Transverse colon (tissue), 3 donors: ENCODE data around the gene CACFD1.

Experiments used
- POLR2A ChIP-seq: fragments of 450-650 bp; IDR thresholded peaks from one replicate; pipeline ENCODE4 v1.6.1; 2016; ENCODE audit warnings: antibody characterized with exemption, mild to moderate bottlenecking, moderate library complexity
- TF ChIP-seq, protein P1 (sequence below), 5 experiments: fragments of 200-600 bp in 3 of 5; fragments of 450-650 bp in 2 of 5; sonication (generic) in 3 of 5; IDR thresholded peaks; 1 replicate in 2 of 5; 2 replicates in 3 of 5; pipeline ENCODE4 v1.5.1; 2016 to 2017; ENCODE audit warnings: antibody characterized with exemption in 5 of 5, inconsistent platforms in 3 of 5, mild to moderate bottlenecking in 2 of 5, moderate library complexity in 1 of 5

GRCh38 chr9:133488686-133489252 is 29.0 kb downstream of the CACFD1 start:
- no peak for TF ChIP-seq POLR2A
- TF ChIP-seq, protein P1, sequence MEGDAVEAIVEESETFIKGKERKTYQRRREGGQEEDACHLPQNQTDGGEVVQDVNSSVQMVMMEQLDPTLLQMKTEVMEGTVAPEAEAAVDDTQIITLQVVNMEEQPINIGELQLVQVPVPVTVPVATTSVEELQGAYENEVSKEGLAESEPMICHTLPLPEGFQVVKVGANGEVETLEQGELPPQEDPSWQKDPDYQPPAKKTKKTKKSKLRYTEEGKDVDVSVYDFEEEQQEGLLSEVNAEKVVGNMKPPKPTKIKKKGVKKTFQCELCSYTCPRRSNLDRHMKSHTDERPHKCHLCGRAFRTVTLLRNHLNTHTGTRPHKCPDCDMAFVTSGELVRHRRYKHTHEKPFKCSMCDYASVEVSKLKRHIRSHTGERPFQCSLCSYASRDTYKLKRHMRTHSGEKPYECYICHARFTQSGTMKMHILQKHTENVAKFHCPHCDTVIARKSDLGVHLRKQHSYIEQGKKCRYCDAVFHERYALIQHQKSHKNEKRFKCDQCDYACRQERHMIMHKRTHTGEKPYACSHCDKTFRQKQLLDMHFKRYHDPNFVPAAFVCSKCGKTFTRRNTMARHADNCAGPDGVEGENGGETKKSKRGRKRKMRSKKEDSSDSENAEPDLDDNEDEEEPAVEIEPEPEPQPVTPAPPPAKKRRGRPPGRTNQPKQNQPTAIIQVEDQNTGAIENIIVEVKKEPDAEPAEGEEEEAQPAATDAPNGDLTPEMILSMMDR (IDR thresholded peaks at IDR 0.05), result no peak
